ENCODE results near the gene SPEG. TPM values are rescaled to one million over a fixed set of nuclear protein-coding genes. Genes with fewer than 3 reads are reported as not detected.

Gene SPEG
- total and polyA plus RNA-seq, 2 of the 13 experiments (the other 11 are each of a cell fraction or from before 2014, with no cell fraction given): 0.18 to 0.24 TPM

DNA sequence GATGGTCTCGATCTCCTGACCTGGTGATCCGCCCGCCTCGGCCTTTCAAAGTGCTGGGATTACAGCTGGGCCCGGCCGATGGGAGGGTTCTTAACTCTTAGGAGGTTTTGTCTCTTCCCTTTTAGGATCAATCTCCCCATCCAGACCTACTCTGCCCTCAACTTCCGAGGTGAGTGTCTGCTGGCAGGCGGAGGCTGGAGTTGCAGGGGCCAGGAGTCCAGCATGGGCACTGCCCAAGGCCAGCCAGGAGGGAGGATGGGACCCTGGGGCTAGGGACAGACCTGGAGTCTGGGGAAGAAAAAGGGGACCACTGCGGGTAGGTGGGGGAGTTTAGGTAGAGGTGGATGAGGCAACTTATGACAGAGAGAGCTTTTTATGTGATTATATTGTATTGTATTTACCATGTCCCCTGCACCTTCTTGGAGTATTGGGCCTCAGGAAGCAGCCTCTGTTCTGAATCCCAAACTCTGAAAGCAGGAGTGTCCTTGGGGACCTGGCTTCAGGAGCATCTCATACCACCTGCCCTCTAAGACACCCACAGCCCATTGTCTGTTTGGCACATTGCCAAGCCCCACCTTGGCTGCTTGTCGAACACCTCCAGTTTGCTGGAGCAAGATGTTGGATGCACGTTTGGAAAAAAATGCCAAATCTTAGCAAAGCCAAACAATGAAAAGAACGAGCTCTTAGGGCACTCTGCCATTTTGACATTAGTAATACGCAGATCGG lies 10.8 kb upstream of the SPEG start:
- WGBS (ENCODE audit: low lambda C conversion rate): 22% methylated on average over 14 of the region's 14 CpGs
- peak; percentile 86 for TF ChIP-seq LCORL (IDR thresholded peaks at IDR 0.05)
- TF ChIP-seq LCORL (CRISPR knock-in tag; IDR thresholded peaks at IDR 0.05): no peak
- TF ChIP-seq SRSF4 (IDR thresholded peaks at IDR 0.05; ENCODE audit: low read depth, low read length, poor library complexity, severe bottlenecking): no peak
- H3K9ac ChIP-seq (ENCODE audit: insufficient read depth, low read depth, low read length): no peak overlapping the region

GRCh38 chr2:219425238-219426067 lies 9.2 kb upstream of the SPEG start:
- H2AFZ ChIP-seq (ENCODE audit: low read length): no peak overlapping the region
- H3K36me3 ChIP-seq (replicated peaks in 1 of 2; ENCODE audit: control insufficient read depth in 1 of 2, insufficient read depth in 2 of 2, low read length in 2 of 2): no peaks in the 10 kb centered on the region
- peaks cover 4 to 56% of the 10 kb centered on the region in 2 experiments; a peak in 4 of 5 replicates for H3K27me3 ChIP-seq (ENCODE audit: control insufficient read depth in 1 of 2, insufficient read depth in 2 of 2, low read length in 2 of 2)
- no peaks in the 10 kb centered on the region for H3K79me2 ChIP-seq (ENCODE audit: insufficient read depth, low read length)
- no peaks in the 10 kb centered on the region for H3K4me1 ChIP-seq (ENCODE audit: insufficient read depth, low read length)
- H3K9ac ChIP-seq (ENCODE audit: insufficient read depth, low read depth, low read length): no peak overlapping the region
- ATAC-seq: peak; percentile 23
- no peak overlapping the region for H3K4me3 ChIP-seq (replicated peaks in 1 of 3; ENCODE audit: insufficient read depth in 1 of 3, low read depth in 2 of 3, low read length in 3 of 3)
- no peak for DNase-seq (ENCODE audit: low spot score)
- no peak for FAIRE-seq
- intact Hi-C loops (cut with micrococcal nuclease; ENCODE audit: unreplicated experiment): no loop called here
- 5% methylated on average over 6 of the region's 8 CpGs for WGBS (ENCODE audit: low lambda C conversion rate)
- no TSS peak for BruUV-seq (replicated peaks)
- in situ Hi-C loops (cut with HindIII; ENCODE audit: extremely low pct_ligation_motif_present, low pct_unique_long_range_greater_than_20kb): no loop called here
- H4K20me1 ChIP-seq (ENCODE audit: insufficient read depth, low read length): no peaks in the 10 kb centered on the region
- no peak overlapping the region for H3K4me2 ChIP-seq (ENCODE audit: low read depth, low read length)
- H3K27ac ChIP-seq (ENCODE audit: extremely low read length, insufficient read depth, low read length): no peak overlapping the region
- no peaks in the 10 kb centered on the region for H3K9me3 ChIP-seq (ENCODE audit: low read length)
- POLR2A ChIA-PET: no interaction called here
- CTCF ChIA-PET (ENCODE audit: low intra/inter-chr PET ratio, low total read pairs): no interaction called here
- TF ChIP-seq ZNF484 (CRISPR knock-in tag; IDR thresholded peaks at IDR 0.05; ENCODE audit: borderline replicate concordance, low read depth) (no peak), TBP (CRISPR knock-in tag; IDR thresholded peaks at IDR 0.05) (no peak), MAFK (conservative IDR thresholded peaks at IDR 0.05 in 1 of 2, IDR thresholded peaks at IDR 0.05 in 1 of 2; ENCODE audit: low read length in 2 of 2) (no peak), HES4 (CRISPR knock-in tag; IDR thresholded peaks at IDR 0.05; ENCODE audit: borderline replicate concordance) (no peak), PRMT3 (CRISPR knock-in tag; IDR thresholded peaks at IDR 0.05; ENCODE audit: borderline replicate concordance, low read depth) (no peak), HOXA9 (CRISPR knock-in tag; IDR thresholded peaks at IDR 0.05; ENCODE audit: borderline replicate concordance) (no peak), ZKSCAN8 (CRISPR knock-in tag; IDR thresholded peaks at IDR 0.05; ENCODE audit: borderline replicate concordance) (no peak), PHF20 (CRISPR knock-in tag; IDR thresholded peaks at IDR 0.05) (no peak), HOXA5 (CRISPR knock-in tag; IDR thresholded peaks at IDR 0.05) (no peak), ZNF160 (CRISPR knock-in tag; IDR thresholded peaks at IDR 0.05) (no peak), ZNF234 (CRISPR knock-in tag; conservative IDR thresholded peaks at IDR 0.05) (no peak), HNRNPK (IDR thresholded peaks at IDR 0.05; ENCODE audit: low read depth, low read length, poor library complexity, severe bottlenecking) (no peak), MEIS1 (CRISPR knock-in tag; IDR thresholded peaks at IDR 0.05; ENCODE audit: borderline replicate concordance) (no peak), DNMT3B (CRISPR knock-in tag; conservative IDR thresholded peaks at IDR 0.05) (no peak)

More for the DNA sequence above, 10.8 kb upstream of the SPEG start:
- no peaks in the 10 kb centered on the region for H3K36me3 ChIP-seq (replicated peaks in 1 of 2; ENCODE audit: control insufficient read depth in 1 of 2, insufficient read depth in 2 of 2, low read length in 2 of 2)
- H3K4me1 ChIP-seq (ENCODE audit: insufficient read depth, low read length): peaks cover 5% of the 10 kb centered on the region; the same call in 1 of the 2 replicates
- in situ Hi-C loops (cut with HindIII; ENCODE audit: extremely low pct_ligation_motif_present, low pct_unique_long_range_greater_than_20kb) (no loop called here), intact Hi-C loops (cut with micrococcal nuclease; ENCODE audit: unreplicated experiment) (no loop called here)
- no peak for DNase-seq (ENCODE audit: low spot score)
- no peak overlapping the region for H2AFZ ChIP-seq (ENCODE audit: low read length)
- H3K79me2 ChIP-seq (ENCODE audit: insufficient read depth, low read length): no peaks in the 10 kb centered on the region
- BruUV-seq (replicated peaks): no TSS peak
- ChIA-PET CTCF (ENCODE audit: low intra/inter-chr PET ratio, low total read pairs) (no interaction called here), POLR2A (no interaction called here)
- ATAC-seq: no peak
- H4K20me1 ChIP-seq (ENCODE audit: insufficient read depth, low read length): no peaks in the 10 kb centered on the region
- no peak for FAIRE-seq
- H3K27me3 ChIP-seq (ENCODE audit: control insufficient read depth in 1 of 2, insufficient read depth in 2 of 2, low read length in 2 of 2): peaks cover 2 to 57% of the 10 kb centered on the region in 2 experiments; a peak in 4 of 5 replicates
- H3K27ac ChIP-seq (ENCODE audit: extremely low read length, insufficient read depth, low read length): no peak overlapping the region
- no peak overlapping the region for H3K4me3 ChIP-seq (replicated peaks in 1 of 3; ENCODE audit: insufficient read depth in 1 of 3, low read depth in 2 of 3, low read length in 3 of 3)
- no peaks in the 10 kb centered on the region for H3K9me3 ChIP-seq (ENCODE audit: low read length)
- no peak overlapping the region for H3K4me2 ChIP-seq (ENCODE audit: low read depth, low read length)
